Fibroblast of lung (primary cell): ENCODE results near the gene MTA1. TPM values are rescaled to one million over a fixed set of nuclear protein-coding genes. Genes with fewer than 3 reads are reported as not detected.

Experiments used
- DNase-seq, 2 donors: peaks; one replicate each; pipeline versions ENCODE4 v3.0.0 to v3.0.0-alpha.2; 2010; ENCODE audit warnings: low read depth in 2 of 2
- H2AFZ ChIP-seq: 2 replicates; pipeline ENCODE4 v1.5.1; 2012; ENCODE audit warnings: low read length, control low read depth, inconsistent platforms
- H3K27ac ChIP-seq: 2 replicates; pipeline ENCODE4 v1.5.1; 2011; ENCODE audit warnings: low read length, control low read depth; ENCODE audit not compliant: insufficient read depth
- H3K27me3 ChIP-seq: 2 replicates; pipeline ENCODE4 v1.5.1; 2011; ENCODE audit warnings: mild to moderate bottlenecking, low read length; ENCODE audit not compliant: control insufficient read depth, insufficient read depth
- H3K36me3 ChIP-seq: 2 replicates; pipeline ENCODE4 v1.5.1; 2011; ENCODE audit warnings: low read length; ENCODE audit not compliant: control insufficient read depth, insufficient read depth
- H3K4me1 ChIP-seq: 2 replicates; pipeline ENCODE4 v1.5.1; 2011; ENCODE audit warnings: low read length; ENCODE audit not compliant: control insufficient read depth, insufficient read depth; ENCODE audit errors: extremely low read depth
- H3K4me2 ChIP-seq: 2 replicates; pipeline ENCODE4 v1.5.1; 2011; ENCODE audit warnings: low read length, control low read depth; ENCODE audit not compliant: insufficient read depth; ENCODE audit errors: extremely low read depth
- H3K4me3 ChIP-seq, 4 experiments: fragments of 200-600 bp in 1 of 4; sonication (generic) in 1 of 4; replicated peaks in 1 of 4; 2 replicates each; pipeline ENCODE4 v1.5.1; 2011 to 2016; ENCODE audit warnings: low read length in 4 of 4, low read depth in 3 of 4, mild to moderate bottlenecking in 3 of 4, control low read depth in 2 of 4, inconsistent platforms in 1 of 4, mixed read lengths in 1 of 4; ENCODE audit not compliant: insufficient read depth in 1 of 4; ENCODE audit errors: control extremely low read depth in 1 of 4
- H3K79me2 ChIP-seq: 2 replicates; pipeline ENCODE4 v1.5.1; 2012; ENCODE audit warnings: mild to moderate bottlenecking, low read length, inconsistent platforms; ENCODE audit not compliant: control insufficient read depth, insufficient read depth
- H3K9ac ChIP-seq: 2 replicates; pipeline ENCODE4 v1.5.1; 2011; ENCODE audit warnings: mild to moderate bottlenecking, low read length, control low read depth; ENCODE audit not compliant: insufficient read depth
- H3K9me3 ChIP-seq: 2 replicates; pipeline ENCODE4 v1.5.1; 2012; ENCODE audit warnings: low read depth, low read length; ENCODE audit not compliant: control insufficient read depth, insufficient read depth
- H4K20me1 ChIP-seq: 2 replicates; pipeline ENCODE4 v1.5.1; 2011; ENCODE audit warnings: low read length; ENCODE audit not compliant: control insufficient read depth, insufficient read depth; ENCODE audit errors: extremely low read depth
- EZH2 ChIP-seq: IDR thresholded peaks from 2 replicates; pipeline ENCODE4 v1.5.1; 2012; ENCODE audit warnings: low read length, control low read depth, mild to moderate bottlenecking; ENCODE audit errors: missing control alignments
- polyA plus RNA-seq, 2 donors: library from polyadenylated mRNA; depleted of rRNA in 1 of 2; stranded (reverse) in 1 of 2; unstranded in 1 of 2; fragments of >200 nt; gene quantifications; 2 replicates each; pipeline ENCODE4 v1.2.1, GENCODE V29; 2011 to 2012; ENCODE audit warnings: missing spikeins in 1 of 2
- total RNA-seq: library from RNA; depleted of rRNA; stranded (reverse); fragments of >200 nt; gene quantifications from 2 replicates; pipeline ENCODE4 v1.2.1, GENCODE V29; 2014
- TF ChIP-seq, protein P1 (sequence below), 2 donors: IDR thresholded peaks in 1 of 2; conservative IDR thresholded peaks in 1 of 2; 1 replicate in 1 of 2; 2 replicates in 1 of 2; pipeline ENCODE4 v1.5.1; 2011 to 2012; ENCODE audit warnings: low read length in 2 of 2, control low read depth in 1 of 2, inconsistent platforms in 1 of 2, low read depth in 1 of 2, mild to moderate bottlenecking in 1 of 2

MTA1 gene
- total and polyA plus RNA-seq, 2 donors (not counting 1 experiment from before 2014, with no cell fraction given), result 28.6 to 29.7 TPM

DNA sequence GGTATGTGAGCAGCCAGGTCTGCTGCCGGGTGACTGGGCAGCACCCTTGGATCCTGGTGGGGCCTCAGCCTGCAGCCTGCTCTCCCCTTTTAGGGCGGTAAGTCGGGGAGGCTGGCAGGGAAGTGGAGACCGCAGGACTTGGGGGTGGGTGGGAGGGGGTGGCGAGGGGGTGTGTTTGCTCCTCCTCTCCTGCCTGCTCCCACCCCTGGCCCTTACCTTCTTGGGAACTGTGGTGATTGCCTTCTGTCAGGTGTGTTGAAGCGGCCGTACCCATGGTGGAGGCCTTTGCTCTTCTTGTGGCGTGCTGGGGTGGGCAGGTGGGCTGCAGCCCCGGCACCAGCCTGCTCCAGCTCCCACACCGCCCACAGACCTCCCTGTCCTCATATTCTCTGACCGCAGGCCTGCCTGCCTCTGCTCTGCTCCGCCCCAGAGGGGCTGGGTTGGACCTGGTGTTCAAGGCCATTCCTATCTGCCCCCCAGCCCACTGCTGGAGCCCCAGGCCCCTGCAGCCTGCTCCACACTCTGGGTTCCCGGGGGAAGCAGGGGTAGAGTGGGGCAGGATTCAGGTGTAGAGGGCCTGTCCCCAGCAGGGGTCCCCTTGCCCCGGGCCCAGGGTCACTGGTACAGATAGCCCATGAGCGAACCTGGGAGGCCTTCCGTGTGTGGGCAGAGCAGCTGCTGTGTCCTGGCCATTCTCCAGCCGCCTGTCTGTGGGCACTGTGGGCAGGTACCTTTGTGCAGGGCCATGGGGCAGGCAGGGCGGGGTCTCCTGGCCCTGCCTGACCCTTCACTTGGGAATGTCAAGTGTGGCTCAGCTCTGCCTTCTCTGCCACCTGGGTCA is 76.6 kb downstream of the MTA1 start:
- Histone ChIP-seq H3K9ac (no peak overlapping the region), H2AFZ (no peak overlapping the region), H3K79me2 (peaks cover 3% of the 10 kb centered on the region), H3K27me3 (no peaks in the 10 kb centered on the region), H3K4me2 (no peak overlapping the region), H3K27ac (no peak overlapping the region), H3K9me3 (no peaks in the 10 kb centered on the region), H3K4me3 (no peak overlapping the region), H3K4me1 (no peaks in the 10 kb centered on the region), H3K36me3 (no peaks in the 10 kb centered on the region), H4K20me1 (no peaks in the 10 kb centered on the region)
- TF ChIP-seq, protein P1, sequence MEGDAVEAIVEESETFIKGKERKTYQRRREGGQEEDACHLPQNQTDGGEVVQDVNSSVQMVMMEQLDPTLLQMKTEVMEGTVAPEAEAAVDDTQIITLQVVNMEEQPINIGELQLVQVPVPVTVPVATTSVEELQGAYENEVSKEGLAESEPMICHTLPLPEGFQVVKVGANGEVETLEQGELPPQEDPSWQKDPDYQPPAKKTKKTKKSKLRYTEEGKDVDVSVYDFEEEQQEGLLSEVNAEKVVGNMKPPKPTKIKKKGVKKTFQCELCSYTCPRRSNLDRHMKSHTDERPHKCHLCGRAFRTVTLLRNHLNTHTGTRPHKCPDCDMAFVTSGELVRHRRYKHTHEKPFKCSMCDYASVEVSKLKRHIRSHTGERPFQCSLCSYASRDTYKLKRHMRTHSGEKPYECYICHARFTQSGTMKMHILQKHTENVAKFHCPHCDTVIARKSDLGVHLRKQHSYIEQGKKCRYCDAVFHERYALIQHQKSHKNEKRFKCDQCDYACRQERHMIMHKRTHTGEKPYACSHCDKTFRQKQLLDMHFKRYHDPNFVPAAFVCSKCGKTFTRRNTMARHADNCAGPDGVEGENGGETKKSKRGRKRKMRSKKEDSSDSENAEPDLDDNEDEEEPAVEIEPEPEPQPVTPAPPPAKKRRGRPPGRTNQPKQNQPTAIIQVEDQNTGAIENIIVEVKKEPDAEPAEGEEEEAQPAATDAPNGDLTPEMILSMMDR (conservative IDR thresholded peaks at IDR 0.05 in 1 of 2, IDR thresholded peaks at IDR 0.05 in 1 of 2; ENCODE audit: low read depth in 1 of 2, low read length in 2 of 2), result no peak
- no peak for TF ChIP-seq EZH2
- no peak for DNase-seq

DNA sequence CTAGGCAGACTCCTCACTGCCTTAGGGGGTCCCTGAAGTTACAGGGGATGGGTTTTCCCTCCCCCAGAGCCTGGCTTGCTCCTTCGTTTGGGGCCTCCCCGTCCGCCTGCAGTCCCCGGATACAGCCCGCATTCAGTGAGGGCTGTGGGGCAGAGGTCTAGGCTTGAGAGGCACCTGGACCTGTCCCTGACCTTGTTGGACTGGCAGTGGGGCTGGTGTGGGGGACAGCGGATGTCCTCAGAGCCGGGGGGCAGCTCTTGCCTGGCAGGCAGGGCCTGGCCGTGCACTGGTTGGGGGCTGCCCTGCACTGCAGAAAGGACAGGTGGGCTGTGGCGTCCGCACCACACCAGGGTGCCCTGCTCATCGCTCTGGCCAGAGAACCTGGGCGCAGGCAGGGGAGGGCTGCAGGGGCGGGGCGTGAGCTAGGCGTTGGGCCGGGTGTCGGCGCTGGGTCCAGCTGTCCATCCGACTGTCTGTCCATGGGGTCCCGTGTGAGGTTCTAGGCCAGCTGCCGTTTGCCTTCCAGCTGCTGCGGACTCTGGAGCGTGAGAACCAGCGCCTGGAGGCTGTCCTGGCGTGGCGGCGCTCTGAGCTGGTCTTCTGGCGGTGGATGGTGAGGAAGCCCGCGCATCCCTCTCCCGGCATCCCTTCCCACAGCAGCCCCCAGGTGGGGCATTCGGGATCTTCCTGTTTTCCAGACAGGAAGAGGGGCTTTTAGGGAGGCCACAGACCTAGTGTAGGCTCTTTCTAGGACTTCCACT is 77.4 kb downstream of the MTA1 start:
- no peak overlapping the region for H3K9ac ChIP-seq
- no peaks in the 10 kb centered on the region for H3K36me3 ChIP-seq
- H3K9me3 ChIP-seq, result no peaks in the 10 kb centered on the region
- H4K20me1 ChIP-seq, result no peaks in the 10 kb centered on the region
- DNase-seq, result no peak
- H2AFZ ChIP-seq, result no peak overlapping the region
- no peaks in the 10 kb centered on the region for H3K4me1 ChIP-seq
- H3K79me2 ChIP-seq, result peaks cover under 1% of the 10 kb centered on the region
- H3K4me2 ChIP-seq, result no peak overlapping the region
- no peak overlapping the region for H3K4me3 ChIP-seq
- no peaks in the 10 kb centered on the region for H3K27me3 ChIP-seq
- TF ChIP-seq EZH2, result no peak
- TF ChIP-seq, protein P1 (conservative IDR thresholded peaks at IDR 0.05 in 1 of 2, IDR thresholded peaks at IDR 0.05 in 1 of 2; ENCODE audit: low read depth in 1 of 2, low read length in 2 of 2), result no peak
- H3K27ac ChIP-seq, result no peak overlapping the region

DNA sequence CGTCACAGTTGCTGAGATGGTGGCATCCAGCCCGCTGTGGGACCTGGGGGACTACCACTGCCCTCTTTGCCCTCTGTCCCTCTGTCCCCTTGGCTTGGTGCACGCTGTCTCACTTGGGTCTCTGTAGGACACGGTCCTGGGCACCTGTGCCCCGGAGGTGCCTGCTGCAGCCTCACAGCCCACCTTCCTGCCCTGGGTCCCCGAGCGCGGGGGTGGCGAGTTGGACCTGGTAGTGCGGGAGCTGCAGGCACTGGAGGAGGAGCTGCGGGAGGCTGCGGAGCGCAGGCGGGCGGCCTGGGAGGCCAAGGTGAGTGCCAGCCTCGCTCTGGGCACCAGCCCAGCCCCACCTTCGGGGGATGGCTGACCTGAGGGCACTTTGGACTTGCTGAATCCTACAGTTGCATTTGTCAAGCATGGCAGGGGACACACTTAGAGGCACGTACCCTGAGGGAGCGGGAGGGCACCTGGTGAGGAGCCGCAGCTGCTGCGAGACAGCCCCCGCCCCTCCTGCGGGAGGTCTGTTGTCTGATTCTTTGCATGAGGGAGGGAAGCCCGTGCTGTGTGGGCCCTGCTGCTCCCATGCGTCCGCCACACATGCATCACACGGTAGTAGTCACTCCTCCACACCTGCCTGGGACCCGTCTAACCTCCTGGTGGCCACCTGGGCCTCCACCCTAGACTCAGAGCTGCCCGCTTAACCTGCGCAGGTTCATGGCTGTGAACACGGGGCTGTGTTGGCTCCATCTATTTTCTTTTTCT is 78.2 kb downstream of the MTA1 start:
- TF ChIP-seq, protein P1 (conservative IDR thresholded peaks at IDR 0.05 in 1 of 2, IDR thresholded peaks at IDR 0.05 in 1 of 2; ENCODE audit: low read depth in 1 of 2, low read length in 2 of 2), result no peak
- no peak for TF ChIP-seq EZH2
- no peak overlapping the region for H3K9ac ChIP-seq
- H4K20me1 ChIP-seq, result no peaks in the 10 kb centered on the region
- H3K9me3 ChIP-seq, result no peaks in the 10 kb centered on the region
- H3K27me3 ChIP-seq, result no peaks in the 10 kb centered on the region
- no peaks in the 10 kb centered on the region for H3K36me3 ChIP-seq
- H3K4me3 ChIP-seq, result no peak overlapping the region
- H3K4me1 ChIP-seq, result no peaks in the 10 kb centered on the region
- no peak for DNase-seq
- no peaks in the 10 kb centered on the region for H3K79me2 ChIP-seq
- no peak overlapping the region for H2AFZ ChIP-seq
- H3K4me2 ChIP-seq, result no peak overlapping the region
- no peak overlapping the region for H3K27ac ChIP-seq
